Measurements from ENCODE around the gene CSMD2.
A peak's percentile ranks its signal among the peaks of the same experiment; 100 is the strongest.

Gene CSMD2

GRCh38 chr1:33635336-33636012 lies 529.6 kb downstream of the CSMD2 start:
- no peak for DNase-seq (ENCODE audit: low spot score)

GRCh38 chr1:33634806-33635205 lies 530.2 kb downstream of the CSMD2 start:
- DNase-seq (ENCODE audit: low spot score) = peak; percentile 63

GRCh38 chr1:33634143-33634542 lies 530.9 kb downstream of the CSMD2 start:
- DNase-seq (ENCODE audit: low spot score) = no peak

- peak; percentile 91 for DNase-seq (ENCODE audit: low spot score)
These were observed 531.8 kb downstream of the CSMD2 start for GRCh38 chr1:33633019-33633801.

GRCh38 chr1:33630686-33631085 lies 534.3 kb downstream of the CSMD2 start:
- no peak for DNase-seq (ENCODE audit: low spot score)

- no peak for DNase-seq (ENCODE audit: low spot score)
These were observed 538.2 kb downstream of the CSMD2 start for GRCh38 chr1:33626801-33627200.

- DNase-seq (ENCODE audit: low spot score) = no peak
These were observed 539.8 kb downstream of the CSMD2 start for GRCh38 chr1:33624991-33625870.

GRCh38 chr1:33624261-33624990 lies 540.6 kb downstream of the CSMD2 start:
- DNase-seq (ENCODE audit: low spot score) = no peak

GRCh38 chr1:33623811-33624210 lies 541.2 kb downstream of the CSMD2 start:
- no peak for DNase-seq (ENCODE audit: low spot score)

GRCh38 chr1:33622757-33623156 lies 542.3 kb downstream of the CSMD2 start:
- no peak for DNase-seq (ENCODE audit: low spot score)

- no peak for DNase-seq (ENCODE audit: low spot score)
These were observed 546.4 kb downstream of the CSMD2 start for GRCh38 chr1:33618636-33619035.

- no peak for DNase-seq (ENCODE audit: low spot score)
These were observed 547.6 kb downstream of the CSMD2 start for GRCh38 chr1:33617451-33617850.

- DNase-seq (ENCODE audit: low spot score) = no peak
These were observed 548.2 kb downstream of the CSMD2 start for GRCh38 chr1:33616780-33617179.

- DNase-seq (ENCODE audit: low spot score) = no peak
These were observed 549.5 kb downstream of the CSMD2 start for GRCh38 chr1:33615546-33615945.

- no peak for DNase-seq (ENCODE audit: low spot score)
These were observed 554.1 kb downstream of the CSMD2 start for GRCh38 chr1:33610864-33611455.

- DNase-seq (ENCODE audit: low spot score) = no peak
These were observed 554.6 kb downstream of the CSMD2 start for GRCh38 chr1:33610391-33610790.

GRCh38 chr1:33609739-33610138 lies 555.3 kb downstream of the CSMD2 start:
- no peak for DNase-seq (ENCODE audit: low spot score)

- DNase-seq (ENCODE audit: low spot score) = no peak
These were observed 556.1 kb downstream of the CSMD2 start for GRCh38 chr1:33608825-33609400.

GRCh38 chr1:33607444-33608005 lies 557.5 kb downstream of the CSMD2 start:
- DNase-seq (ENCODE audit: low spot score) = no peak

- DNase-seq (ENCODE audit: low spot score) = no peak
These were observed 558.8 kb downstream of the CSMD2 start for GRCh38 chr1:33606272-33606671.

GRCh38 chr1:33602271-33602670 lies 562.8 kb downstream of the CSMD2 start:
- no peak for DNase-seq (ENCODE audit: low spot score)
